Measurements from ENCODE around the gene ZDHHC1.

Gene ZDHHC1

DNA sequence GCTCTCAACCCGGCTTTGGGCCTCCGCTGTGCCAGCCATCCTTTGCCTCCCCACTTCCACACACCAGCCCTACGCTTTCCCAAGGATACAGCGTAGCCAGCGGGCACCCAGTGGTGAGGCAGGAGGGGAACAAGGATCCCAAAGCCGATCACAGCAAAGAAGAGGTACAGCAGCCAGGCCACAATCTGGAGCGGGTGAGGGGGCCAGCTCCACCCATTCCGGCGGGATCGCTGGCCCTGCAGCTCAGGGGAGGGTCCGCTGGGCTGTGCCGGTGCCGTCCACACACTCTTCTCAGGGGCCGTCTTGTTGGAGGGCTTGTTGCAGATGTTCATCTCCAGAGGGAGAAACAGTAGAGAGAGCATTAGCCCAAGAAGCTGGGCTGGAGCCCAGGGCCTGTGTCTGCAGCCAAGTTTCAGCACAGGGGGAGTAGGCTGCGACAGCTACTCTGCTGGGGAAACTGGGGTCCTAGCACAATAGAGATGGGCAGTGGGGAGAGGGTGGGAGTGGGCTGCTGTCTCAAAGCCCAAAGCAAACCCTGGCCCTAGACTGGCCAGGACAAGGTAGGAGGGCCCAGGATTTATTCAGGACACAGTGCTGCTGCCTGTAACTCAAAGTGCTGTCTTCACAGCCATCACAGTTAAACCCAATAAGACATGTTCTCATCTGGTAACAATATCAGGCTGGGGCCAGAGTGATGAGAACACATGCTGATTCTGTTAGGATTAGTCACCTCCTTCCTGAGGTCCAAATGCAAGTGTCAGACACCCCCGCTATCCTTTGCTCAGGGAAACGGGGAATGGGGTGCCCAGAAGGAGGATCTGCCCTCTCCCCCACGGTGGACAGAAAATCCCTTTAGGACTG is 9.9 kb downstream of the ZDHHC1 start:
- peak; percentile 88 for DNase-seq

DNA sequence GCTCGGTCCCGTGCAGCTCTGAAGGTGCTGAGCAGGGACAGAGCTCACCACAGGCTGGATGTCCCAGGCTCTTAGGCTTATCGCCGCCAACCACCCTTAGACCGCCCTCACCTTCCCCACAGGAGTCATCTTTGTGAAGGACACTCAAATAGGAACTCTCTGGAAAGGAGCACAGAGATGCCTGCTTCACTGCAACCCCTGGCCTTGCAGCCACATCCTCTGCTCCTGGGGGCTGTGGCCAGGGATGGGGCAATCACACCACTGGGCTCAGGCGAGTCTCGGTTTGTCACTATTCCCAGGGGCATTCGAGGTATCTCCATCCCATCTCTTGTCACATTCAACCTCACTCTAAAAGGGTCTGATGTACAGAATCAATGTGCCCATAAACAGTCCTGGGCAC is 10.9 kb downstream of the ZDHHC1 start:
- no peak for DNase-seq

DNA sequence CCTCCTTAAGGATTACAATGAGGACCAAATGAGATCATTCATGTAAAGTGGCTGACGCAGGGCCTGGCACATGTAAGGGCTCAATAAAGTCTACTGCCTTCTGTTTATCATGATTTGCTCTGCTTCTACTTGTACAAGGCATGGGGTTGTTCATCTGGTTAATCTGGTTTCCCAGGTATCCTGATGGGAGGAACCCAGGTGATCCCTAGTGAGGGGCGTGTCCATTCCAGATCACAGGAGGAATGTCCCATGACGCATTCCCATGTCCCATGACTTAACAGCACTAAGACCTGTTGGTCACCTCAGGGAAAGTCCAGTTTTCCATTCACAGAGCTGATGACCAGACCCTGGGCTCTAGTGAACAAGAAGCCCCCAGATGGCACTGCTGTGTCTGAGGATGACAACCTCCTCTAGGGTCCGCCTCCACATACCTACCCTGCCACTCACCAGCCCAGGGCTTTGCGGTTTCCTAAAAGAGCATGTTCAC is 11.5 kb downstream of the ZDHHC1 start:
- no peak for DNase-seq

DNA sequence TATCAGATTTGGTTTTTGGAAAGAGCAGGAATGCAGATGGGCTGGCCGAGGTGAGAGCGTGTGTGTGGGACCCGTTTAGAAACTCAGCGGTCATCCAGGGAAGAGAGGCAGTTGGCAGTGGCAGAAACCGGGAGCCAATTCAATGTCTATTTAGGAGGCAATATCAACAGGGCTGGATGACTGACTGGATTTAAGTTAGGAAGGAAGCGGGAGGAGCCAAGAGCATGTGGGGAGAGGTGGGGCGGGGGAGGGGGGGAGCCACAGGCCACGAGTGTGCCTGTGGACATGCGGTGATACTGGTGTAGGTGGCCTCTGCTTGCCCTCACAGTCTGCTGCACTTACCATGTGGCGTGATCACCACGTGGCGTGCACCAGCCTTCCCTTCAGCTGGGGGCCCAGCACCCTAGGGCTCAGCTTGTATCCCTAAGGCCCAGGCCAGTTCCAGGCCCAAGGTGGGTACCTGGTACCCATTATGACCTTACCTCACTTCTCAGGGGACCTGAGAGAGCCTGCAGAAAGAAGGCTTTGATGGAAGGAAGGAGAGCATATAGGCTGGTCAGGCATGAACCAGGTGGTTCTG is 12.2 kb downstream of the ZDHHC1 start:
- no peak for DNase-seq

DNA sequence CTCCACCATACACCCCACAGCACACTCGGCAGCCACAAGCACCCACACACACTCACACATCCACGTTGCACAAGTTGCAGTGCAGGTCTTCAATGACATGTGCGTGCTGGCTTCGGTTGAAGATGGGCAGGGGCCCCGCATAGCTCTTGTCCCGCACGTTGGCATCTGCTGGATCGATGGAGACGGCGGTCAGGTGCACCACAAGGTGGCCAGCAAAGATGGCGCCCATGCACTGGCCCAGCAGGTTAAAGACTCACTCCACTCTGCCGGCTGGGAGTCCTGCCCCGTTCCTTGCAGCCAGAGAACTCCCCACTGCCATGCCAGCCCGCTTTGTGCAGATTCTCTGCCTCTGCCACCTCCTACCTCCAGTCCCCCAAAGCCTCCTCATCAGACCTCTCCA is 15.4 kb downstream of the ZDHHC1 start:
- no peak for DNase-seq

DNA sequence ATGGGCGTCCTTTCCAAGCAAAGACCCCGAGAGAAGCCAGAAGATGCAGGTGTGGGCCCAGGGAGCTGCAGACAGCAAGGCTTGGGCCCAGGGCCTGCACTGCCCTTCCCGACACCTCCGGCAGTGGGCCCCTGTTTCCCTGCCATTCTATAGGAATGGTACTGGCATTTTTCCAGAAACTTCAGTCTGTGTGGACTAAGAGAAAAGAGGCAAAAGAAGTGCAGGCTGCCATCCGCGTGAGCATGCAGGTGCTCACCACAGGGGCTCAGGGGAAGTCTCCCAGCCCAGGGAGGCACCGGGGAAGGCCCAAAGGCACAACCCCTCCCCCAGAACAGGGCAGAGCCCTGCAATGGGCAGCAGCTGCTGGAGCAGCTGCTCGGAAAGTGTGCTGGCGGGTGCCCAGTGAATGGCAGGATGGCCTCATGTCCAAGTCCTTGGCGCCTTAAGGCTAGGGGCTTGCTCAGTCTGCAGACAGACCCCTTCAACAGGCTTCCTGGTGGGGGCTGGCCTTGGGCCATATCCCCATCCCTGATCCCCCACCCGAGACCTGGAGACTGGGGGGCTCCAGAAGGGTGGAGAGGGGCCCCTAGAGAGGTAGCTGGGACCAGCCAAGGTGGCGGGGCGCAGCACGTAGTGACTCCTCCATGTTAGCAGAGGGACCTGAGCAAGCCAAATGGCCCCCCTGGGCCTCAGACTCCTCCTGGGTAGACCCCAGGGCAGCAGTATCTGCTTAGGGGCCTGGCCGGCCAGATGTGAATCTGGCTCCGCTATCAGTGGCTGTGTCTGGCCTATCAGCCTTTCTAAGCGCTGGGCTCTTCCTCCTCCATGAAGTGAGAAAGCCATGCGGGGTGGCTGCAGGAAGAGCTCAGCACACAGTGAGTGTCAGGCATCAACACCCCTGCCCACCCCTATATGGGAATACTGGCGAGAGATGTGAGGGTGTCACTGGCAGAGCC is 16.2 kb downstream of the ZDHHC1 start:
- DNase-seq: no peak

DNA sequence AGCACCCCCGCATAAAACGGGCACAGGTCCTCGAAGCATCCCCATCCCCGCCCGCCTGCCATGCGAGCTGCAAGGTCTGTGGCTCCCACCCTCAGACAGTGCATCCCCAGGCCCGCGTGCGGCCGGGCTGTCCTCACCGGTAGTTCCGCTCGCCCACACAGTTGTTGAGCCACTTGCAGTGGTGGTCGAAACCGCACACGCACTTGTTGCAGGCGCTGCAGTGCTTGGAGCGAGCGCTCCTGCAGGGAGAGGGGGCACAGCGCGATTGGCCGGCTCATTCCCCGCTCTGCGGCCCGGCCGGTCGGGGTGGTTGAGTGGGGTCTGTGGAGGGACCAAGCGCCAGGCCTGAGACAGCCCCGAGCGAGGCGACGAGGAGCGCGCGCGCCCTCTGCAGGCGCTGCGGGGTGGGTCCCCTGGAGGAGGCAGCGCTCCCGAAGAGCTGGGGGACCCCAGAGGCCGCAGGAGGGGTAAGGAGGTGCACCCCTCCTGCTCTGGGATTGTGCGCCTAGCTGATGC is 17.0 kb downstream of the ZDHHC1 start:
- no peak for DNase-seq

DNA sequence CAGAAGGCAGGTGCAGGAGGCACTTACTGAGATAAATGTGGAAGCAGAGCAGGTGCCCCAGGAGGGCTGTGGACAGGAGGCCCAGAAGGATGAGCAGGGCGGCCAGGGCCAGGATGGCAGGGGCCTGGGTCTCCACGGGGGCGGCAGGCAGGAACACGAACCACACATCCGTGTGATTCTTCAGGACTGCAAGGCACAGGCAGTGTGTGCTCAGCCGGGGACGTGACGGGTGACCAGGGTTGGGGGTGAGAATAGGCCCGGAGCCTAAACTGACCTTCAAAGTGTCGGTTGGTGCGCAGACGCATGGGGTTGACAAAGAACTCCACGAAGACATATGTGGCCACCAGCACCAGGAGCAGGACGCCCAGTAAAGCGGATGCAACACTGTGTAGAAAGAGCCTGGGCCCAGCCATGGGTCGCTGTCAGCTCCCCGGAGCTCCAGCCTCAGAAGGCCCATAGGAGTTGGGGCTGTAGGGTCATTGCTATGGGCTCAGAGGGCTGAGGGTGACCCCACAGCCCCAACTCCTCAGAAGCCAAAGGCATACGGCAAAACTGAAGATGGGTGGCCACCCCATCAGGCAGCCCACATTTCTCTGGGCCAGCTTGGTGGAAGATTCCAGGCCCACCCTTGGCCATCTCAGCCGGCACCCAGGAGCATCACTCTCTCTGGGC is 17.6 kb downstream of the ZDHHC1 start:
- no peak for DNase-seq

DNA sequence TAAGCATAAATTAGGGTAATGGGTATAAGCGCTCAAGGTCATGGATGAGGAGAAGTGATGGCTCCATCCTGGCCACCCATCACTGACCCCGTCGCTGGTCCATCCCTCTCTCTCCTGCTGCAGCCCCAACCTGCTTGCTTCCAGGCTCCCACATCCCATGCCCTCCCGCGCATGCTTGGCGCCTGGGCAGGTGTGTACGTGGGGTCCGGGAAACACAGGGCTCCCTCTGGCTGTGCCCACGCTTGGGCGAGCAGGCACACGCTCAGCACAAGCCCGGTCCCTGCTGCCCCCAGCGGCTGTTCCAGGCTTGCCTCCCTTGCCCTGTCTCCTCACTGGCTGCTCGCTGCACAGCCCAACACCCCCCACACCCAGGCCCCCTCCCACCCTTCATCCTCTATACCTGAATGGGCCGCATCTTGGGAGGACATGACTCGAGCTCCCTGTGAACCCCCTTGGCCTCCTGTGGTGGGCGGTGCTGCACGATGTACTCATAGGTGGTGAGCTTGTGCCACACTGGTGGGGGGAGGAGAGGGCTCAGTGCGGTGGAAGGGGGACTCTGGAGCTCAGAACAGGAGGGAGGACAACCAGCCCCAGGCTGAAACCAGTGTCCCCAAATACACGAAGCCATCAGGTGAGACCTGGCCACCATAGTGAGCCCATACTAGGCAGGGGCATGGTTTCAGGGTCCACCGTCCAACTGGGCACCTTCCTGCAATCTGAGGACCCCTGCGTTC is 18.3 kb downstream of the ZDHHC1 start:
- no peak for DNase-seq

DNA sequence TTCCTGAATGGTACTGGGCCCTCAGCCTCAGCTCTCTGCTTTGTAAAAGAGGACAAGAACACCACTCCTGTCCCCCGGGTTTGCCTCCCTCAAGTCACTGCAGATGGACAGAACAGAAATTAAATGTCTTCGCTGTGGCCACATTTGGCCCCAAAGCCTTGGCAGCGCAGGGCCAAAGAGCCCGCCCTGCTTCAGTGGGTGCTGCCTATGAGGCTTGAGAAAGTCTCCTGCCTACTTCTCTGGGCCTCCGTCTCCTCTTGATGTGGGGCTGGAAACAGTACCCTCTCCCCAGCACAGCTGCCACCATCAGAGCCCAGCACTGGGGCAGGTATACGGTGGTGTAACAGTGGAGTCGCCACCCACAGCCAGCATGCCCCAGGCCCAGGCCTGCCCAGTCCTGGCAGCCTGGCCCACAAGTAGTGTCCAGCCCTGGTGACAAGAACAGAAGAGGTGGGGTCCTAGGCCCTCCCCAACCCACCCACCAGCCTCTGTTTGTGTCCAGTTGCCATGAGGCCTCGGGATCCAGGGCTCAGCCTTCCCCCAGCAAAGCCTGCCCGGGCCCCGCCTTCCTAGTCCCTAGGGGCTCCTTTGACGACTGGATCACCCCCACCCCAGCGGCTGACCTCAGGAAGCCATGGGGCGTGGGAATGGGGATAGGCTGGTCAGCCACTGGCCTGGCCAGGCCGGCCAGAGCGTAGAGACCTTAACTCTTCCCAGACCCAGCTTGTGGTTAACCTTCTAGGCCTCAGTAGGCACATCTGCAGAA is 19.1 kb downstream of the ZDHHC1 start:
- DNase-seq: no peak

DNA sequence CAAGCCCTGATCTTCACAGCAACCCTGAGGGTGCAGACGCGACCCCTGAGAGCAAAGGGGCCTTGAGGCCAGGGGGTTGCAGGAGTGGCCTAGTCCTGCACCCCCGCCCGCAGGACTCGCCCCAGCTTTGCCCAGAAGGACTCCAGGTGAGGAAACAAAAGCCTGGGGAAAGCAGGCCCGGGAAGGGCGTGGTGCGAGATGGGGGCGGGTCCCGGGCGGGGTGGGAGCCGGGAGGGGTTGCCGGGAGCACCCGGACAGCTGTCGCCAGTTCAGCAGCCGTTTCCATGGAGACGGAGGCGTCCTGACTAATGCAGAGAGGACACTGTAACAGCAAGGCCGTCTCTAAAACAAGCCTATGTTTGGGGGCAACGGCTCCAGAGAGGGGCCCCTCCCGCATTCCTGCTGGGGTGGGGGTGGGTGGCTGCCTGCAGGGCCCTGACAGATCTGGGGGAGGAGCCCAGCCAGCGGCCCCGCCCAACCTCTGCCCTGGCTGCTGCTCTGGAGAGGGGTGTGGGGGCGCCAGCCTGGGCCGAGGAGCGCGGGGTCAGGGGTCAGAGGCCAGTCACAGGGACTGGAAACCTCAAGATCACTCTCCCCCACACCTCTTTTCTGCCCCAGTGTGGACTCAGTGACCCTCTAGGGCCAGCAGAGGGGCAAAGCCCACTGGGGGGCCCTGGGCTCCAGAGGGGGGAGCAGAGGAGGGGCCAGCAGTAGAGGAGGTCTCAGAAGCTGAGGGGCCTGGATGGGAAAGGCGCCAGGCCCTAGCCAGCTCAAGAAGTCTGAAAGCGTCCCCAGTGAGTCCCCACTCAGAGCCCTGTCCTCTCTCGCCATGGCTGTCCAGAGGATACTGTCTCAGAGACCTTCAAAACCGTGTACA is 19.9 kb downstream of the ZDHHC1 start:
- peak; percentile 87 for DNase-seq

DNA sequence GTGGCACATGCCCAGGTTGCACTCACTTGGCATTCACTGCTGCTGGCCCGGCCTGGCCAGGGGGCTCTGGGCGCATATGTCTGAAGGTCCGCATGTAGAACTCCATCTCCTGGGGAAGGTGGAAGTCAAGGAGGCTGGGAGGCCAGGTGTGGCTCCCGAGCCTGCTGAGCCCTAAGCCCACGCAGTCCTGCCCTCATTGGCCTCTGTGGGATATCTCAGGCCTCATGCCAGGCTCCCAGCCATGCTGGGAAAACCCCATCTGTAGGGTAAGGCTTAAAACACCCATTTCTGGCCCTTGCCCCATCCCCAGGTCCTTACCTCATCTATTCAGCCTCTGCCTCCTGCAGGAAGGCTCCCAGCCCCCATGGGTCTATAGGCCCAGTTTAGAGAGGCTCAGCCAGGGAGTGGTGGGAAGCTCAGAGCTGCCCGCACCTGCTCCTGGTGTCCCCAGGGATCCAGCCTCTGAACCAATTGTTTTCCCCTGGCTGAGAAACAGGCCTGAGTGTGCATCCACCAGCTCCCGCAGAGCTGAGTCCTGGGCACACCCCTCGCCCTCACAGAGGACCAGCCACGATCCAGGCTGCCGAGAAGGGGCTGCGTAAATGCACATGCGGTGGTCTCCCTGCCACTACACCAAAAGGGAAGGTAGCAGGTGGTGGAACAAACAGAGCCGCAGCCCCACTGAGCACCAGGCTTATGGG is 20.7 kb downstream of the ZDHHC1 start:
- no peak for DNase-seq

DNA sequence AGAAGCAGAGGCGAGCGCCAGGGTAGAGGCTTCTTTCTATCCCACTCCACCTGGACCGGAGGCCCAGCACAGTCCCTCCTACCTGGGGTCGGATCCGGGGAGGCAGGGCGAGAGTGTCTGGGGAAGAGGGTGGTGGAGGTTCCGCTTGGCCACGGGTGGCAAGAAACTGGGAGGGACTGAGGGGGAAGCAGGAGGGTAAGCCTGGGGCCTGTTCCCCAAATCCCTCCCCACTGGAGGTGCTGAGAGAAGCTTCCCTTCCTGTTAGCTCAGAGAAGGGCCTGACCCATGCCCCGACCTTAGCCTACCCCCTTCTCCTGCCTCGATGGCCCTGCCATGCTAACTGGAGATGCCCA is 21.2 kb downstream of the ZDHHC1 start:
- no peak for DNase-seq

DNA sequence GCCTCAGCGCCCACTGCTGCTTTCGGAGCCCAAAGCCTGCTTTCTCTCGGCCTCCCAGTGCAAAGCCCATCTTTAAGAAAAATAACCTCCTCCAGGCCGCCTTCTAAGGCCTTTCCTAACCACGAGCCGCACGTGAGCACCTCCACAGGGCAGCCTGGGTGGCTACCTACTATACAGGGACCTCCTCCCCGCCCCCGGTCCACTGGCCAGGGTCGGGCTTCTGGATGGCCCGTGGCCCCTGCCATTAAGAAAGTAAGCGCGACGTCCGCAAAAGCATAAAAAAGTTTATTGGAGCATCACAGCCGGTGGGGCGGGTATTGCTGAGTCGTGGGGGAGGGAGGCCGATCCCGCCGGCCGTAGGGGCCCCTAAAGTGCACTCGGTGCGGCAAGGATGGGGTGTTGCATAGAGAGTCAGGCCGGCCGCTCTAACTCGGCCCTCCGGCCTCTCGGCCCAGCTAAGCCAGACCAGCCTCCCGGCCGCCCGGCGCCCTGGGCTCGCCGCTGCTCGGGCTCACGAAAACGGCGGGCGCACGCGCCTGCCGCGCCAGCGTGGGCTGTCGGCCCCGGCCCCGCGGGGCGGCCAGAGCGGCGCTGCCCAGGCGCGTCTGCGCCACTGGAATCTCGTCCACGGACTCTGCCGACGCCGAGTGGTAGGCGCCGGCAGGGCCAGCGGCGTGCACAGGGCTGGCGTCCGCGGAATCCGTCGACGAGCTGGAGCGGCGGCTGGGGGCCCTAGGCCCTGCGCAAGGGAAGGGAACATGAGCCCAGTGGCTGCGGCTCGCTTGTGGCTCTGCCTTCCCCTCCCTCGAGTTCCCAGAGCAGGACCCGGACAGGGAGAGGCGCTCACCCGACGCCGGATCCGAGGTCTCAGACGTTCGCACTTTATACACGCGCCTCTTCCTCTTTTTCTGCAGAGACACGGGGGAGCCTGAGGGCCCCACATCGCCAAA is 21.8 kb downstream of the ZDHHC1 start:
- no peak for DNase-seq

DNA sequence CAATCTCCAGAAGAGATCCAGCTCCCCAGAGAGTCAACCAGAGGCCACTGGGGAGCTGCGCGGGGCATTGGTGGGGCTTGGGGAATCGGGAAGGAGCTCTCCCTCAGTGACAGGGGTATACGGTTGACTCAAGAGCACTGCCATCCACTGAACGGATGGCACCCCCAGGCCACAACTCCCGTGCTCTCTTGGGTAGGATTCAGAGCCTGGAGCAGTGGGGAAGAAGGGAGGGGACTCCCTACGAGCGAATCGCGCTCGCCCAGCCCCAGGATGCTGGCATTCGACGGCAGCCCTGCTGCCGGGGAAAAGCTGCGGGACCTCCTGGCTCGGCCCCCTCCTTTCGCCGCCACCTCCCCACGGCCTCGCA is 22.5 kb downstream of the ZDHHC1 start:
- DNase-seq: no peak

DNA sequence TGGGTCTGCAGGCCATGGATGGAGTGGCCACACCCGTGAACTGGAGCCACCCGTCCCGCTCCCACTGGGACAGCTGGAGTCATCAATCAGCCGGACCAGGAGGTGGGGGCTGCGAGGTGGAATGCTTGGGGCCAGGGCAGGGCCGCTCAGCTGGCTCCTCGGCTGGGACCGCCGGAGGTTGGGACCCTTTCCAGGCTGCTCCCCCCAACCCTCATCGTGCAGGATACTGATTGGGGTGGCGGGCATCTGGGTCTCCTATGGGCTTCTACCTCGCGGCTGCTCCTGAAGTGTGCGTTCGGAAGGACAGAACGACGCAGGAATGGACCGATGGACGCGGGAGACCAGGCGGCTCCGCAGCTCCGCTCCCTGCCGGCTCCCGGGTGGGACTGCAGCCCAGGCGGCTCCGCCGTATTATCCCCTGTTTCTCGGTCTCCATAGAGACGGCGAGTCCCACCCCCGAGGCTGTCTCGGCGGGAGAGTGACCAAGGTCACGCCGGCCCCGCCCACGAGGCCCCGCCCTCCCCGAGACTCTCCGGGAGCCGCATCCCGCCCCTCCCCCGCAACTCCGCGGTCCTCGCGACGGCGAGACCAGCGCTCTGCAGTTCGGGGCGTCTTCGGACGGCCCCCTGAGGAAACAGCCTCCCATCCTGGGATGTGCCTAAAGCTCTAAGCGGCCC is 23.0 kb downstream of the ZDHHC1 start, which contains the start of gene TPPP3:
TPPP3 (minus strand) TSS at position 388 of the 677 bp plus-strand sequence. CDS start 2,387 bp downstream, outside the sequence.
- peak; percentile 75 for DNase-seq

DNA sequence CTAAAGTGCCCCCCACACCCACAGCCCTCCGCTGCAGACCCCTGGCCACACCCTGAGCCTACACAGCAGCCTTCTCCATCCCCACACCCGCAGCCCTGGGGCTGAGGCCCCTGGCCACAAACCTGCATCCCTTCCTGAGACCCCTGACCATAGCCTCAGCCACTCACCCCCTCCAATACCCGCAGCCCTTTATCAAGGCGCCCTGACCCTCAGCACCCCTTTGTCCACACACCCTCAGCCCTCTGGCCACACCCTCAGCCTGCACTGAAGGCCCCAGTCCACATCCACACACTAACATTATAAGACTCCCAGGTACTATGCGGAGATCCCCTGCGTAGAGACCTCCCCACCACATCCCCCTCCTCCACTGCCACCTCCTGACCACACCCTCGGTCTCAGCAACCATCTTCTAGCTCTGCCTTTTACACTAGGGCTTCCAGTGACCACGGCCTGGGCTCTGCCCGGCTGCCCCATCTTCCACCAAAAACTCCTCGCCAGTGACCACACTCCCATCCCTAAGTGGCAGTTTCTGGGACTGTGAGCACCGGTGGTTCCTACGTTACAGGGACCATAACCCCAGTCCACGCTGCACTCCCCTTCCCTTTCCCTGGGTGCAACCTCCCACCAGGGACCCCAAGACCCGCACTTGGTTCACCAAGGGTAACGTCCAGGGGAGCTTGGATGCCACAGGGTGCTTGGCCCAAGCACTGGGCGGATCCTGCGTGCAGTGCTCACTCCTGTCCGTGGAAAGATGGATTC is 23.8 kb downstream of the ZDHHC1 start:
- DNase-seq: no peak

All from fibroblast of skin of right biceps (primary cell).